Activated naive CD4-positive, alpha-beta T cell treated with anti-CD3 and anti-CD28 coated beads for 36 hours (primary cell): Measurements from ENCODE around the gene GSTO2. TPM values are rescaled to one million over a fixed set of nuclear protein-coding genes. Genes with fewer than 3 reads are reported as not detected.

Experiments used
- CTCF ChIA-PET: fragments of 350-600 bp; sonication (Branson Sonifier 250); formaldehyde crosslinking; loops from one replicate; lab custom pipeline; 2021; ENCODE audit warnings: antibody characterized with exemption; lab: Charles Lee
- DNase-seq: peaks from one replicate; pipeline ENCODE4 v3.0.0-alpha.2; 2020
- H3K27ac Mint-ChIP-seq: one replicate; pipeline ENCODE4 v1.8.0; 2021; ENCODE audit warnings: mild to moderate bottlenecking, mixed read lengths
- H3K27me3 Mint-ChIP-seq: one replicate; pipeline ENCODE4 v1.8.0; 2021; ENCODE audit warnings: low read depth, mixed read lengths
- H3K36me3 Mint-ChIP-seq: one replicate; pipeline ENCODE4 v1.8.0; 2021; ENCODE audit warnings: low read depth, mixed read lengths
- H3K4me1 Mint-ChIP-seq: one replicate; pipeline ENCODE4 v1.8.0; 2021; ENCODE audit warnings: low read depth, mixed read lengths
- H3K4me3 Mint-ChIP-seq: one replicate; pipeline ENCODE4 v1.8.0; 2021; ENCODE audit warnings: mild to moderate bottlenecking, moderate library complexity, mixed read lengths
- H3K9me3 Mint-ChIP-seq: one replicate; pipeline ENCODE4 v1.8.0; 2021; ENCODE audit warnings: mixed read lengths
- intact Hi-C: fragments of 100-400 bp; cut with micrococcal nuclease; formaldehyde crosslinking; loops from one replicate; pipeline ENCODE4 v1.15.1; 2023
- total RNA-seq, 2 experiments: library from RNA; stranded (reverse); gene quantifications; one replicate each; pipeline ENCODE4 v1.2.3, GENCODE V29; 2021

The GSTO2 gene
- total RNA-seq, 2 experiments from 2014 or later = 3.0 to 3.6 TPM

DNA sequence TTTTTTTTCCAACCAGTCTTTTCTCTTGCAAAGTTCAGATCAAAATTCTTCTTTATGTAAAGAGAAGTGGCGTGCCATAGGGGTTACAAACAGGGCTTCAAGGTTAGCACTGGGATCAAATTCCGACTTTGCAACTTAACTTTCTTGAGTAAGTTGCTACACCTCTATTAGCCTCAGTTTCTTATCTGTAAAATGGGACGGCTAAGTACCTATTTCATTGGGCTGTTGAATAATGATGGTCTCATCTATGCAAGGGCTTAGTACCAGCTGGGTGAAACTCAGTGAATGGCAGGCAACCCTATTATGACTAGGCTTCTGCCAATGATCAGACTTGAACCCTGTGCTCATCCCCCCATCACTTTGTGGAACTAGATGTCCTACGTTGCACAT is 35.4 kb downstream of the GSTO2 start:
- Mint-ChIP-seq H3K27ac (no peak overlapping the region), H3K4me1 (peaks cover 63% of the 10 kb centered on the region), H3K9me3 (no peaks in the 10 kb centered on the region), H3K27me3 (peaks cover 3% of the 10 kb centered on the region), H3K4me3 (no peak overlapping the region), H3K36me3 (peaks cover 2% of the 10 kb centered on the region)
- no peak for DNase-seq
- CTCF ChIA-PET = interaction anchor here (0.6 to 13.4 kb wide), 7 partner anchors 10 to 50 kb away, joined by 4 to 201 read pairs (median 63); partner anchors contain the start of genes CFAP58 and ITPRIP
- intact Hi-C loops = no loop called here

DNA sequence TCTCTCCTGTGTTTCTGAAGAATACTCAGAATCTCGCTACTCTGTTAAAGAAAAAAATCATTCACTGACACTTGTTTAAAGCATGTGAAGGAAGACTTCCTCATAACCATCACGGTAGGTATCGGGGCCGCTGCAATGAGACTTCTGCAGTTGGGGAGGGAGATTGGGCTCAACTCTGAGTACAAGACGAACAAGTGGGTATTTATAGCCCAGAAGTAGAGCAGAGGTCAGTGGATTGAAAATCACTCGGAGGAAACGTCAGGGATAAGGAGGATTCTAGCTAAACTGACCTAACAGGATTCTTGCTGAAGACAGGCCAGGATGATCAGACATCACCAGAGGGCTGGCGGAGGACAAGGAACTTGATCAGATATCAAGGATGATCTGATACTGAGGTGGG is 35.9 kb downstream of the GSTO2 start:
- intact Hi-C loops = loop anchor here (1.0 kb wide), 2 partner anchors 14 to 45 kb away; no protein-coding TSS in a partner anchor
- no peak for DNase-seq
- CTCF ChIA-PET = interaction anchor here (1.0 to 13.4 kb wide), 8 partner anchors 10 to 49 kb away, joined by 4 to 201 read pairs (median 46); partner anchors contain the start of genes CFAP58 and ITPRIP
- no peak overlapping the region for H3K4me3 Mint-ChIP-seq
- peaks cover 5% of the 10 kb centered on the region for H3K36me3 Mint-ChIP-seq
- H3K27me3 Mint-ChIP-seq = peaks cover 3% of the 10 kb centered on the region
- H3K9me3 Mint-ChIP-seq = no peaks in the 10 kb centered on the region
- H3K4me1 Mint-ChIP-seq = peaks cover 65% of the 10 kb centered on the region
- no peak overlapping the region for H3K27ac Mint-ChIP-seq

DNA sequence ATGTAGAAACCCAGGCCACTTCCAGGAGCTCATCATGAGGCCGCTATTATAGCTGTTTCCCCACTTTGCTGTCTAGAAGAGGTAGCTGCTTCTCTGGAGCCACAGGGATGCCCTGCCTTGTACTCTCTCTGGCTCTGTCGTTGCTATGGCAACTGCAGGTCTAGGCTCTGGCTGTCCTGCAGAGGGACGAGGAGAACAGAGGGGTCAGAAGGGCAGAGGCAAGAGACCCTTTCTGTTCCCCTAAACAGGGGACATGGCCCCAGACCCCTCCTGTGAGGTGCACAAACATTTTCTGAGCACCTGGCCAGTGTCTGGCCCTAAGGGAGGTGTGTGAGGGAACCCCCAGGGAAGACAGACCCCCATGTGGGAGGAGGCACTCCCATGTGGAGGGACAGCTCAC is 37.9 kb downstream of the GSTO2 start:
- peaks cover 3% of the 10 kb centered on the region for H3K27me3 Mint-ChIP-seq

DNA sequence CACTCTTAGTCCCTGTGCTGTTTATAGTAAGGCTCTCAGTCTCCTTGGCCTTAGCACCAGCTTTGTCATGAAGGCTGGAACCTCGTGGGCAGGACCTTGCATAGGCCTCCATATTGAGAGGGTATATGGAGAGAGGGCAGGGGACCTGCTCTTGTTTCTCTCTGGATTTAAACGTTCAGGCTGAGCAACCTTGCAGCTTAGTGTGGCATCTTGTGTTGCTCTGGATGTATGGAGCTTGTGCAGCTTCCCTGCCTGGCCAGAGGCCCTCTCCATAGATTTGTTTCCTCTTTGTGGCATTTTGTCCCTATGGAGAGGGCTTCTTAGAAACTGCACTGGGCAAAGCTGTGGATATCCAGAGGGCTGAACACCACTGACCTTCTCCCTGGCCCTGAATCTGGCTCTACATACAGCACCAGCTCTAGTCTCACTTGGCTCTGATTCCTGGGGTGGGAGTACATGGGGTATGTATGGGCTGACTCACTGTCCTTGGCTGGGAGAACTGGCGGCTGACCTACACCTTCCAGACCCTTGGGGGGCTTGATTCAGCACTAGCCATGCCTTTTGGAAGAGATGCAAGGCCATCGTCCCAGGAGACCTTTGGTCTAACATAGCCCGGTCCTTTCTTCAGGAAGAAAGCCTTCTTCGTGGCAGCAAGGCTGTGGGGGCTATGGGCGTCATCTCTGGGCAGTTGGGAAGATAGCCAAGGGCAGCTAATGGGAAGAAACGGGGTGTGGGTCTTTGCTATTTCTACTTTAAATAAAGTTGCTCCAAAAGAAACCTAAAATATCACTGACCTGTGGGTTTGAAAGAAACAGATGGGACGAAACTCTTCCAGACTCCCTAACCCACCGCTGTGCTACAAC is 38.8 kb downstream of the GSTO2 start:
- Mint-ChIP-seq H3K4me1 (peaks cover 62% of the 10 kb centered on the region), H3K27ac (peak overlapping the region; percentile 89), H3K36me3 (peaks cover 14% of the 10 kb centered on the region), H3K4me3 (no peak overlapping the region), H3K27me3 (peaks cover 3% of the 10 kb centered on the region), H3K9me3 (no peaks in the 10 kb centered on the region)
- no peak for DNase-seq
- CTCF ChIA-PET = interaction anchor here (0.6 to 13.4 kb wide), 9 partner anchors 13 to 53 kb away, joined by 3 to 201 read pairs (median 30); partner anchors contain the start of genes CFAP58, GSTO1 and ITPRIP
- intact Hi-C loops = loop anchor here (1.0 kb wide), 4 partner anchors 14 to 40 kb away; partner anchors contain the start of gene ITPRIP

More for the DNA sequence above, 37.9 kb downstream of the GSTO2 start:
- Mint-ChIP-seq H3K4me1 (peaks cover 58% of the 10 kb centered on the region), H3K9me3 (no peaks in the 10 kb centered on the region), H3K27ac (no peak overlapping the region), H3K36me3 (peaks cover 5% of the 10 kb centered on the region), H3K4me3 (no peak overlapping the region)
- no peak for DNase-seq
- intact Hi-C loops = no loop called here
- CTCF ChIA-PET = interaction anchor here (0.5 to 13.4 kb wide), 10 partner anchors 8 to 274 kb away, joined by 3 to 201 read pairs (median 26); partner anchors contain the start of genes CFAP58, GSTO1 and ITPRIP

DNA sequence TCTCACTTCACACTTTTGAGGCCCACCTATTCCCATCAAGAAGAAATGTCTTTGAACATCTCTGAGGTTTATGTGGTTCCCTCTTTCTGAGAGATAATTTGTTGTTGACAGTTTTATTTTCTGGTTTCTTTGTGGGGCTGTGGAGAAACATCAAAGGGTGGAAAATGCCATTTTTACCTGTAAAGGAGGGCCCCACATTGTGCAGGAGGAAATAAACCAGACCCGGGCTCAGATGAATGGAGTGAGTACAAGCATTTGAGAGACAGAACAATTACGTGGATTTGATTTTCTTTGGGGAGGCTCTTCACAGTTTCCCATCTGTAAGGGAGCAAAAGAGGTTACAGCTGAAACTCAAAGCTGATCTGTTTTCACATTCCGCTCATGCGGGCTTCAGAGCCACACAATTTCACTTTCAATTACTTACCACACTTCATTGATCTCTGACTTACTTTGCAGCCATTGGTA is 39.5 kb downstream of the GSTO2 start:
- Mint-ChIP-seq H3K27me3 (peaks cover 3% of the 10 kb centered on the region), H3K9me3 (no peaks in the 10 kb centered on the region), H3K27ac (peak overlapping the region; percentile 89), H3K4me1 (peaks cover 60% of the 10 kb centered on the region), H3K36me3 (peaks cover 19% of the 10 kb centered on the region), H3K4me3 (peak overlapping the region; percentile 17)
- intact Hi-C loops = loop anchor here (1.0 kb wide), 4 partner anchors 14 to 40 kb away; partner anchors contain the start of gene ITPRIP
- DNase-seq = peak; percentile 58
- CTCF ChIA-PET = interaction anchor here (4.1 to 13.4 kb wide), 3 partner anchors 14 to 40 kb away, joined by 67 to 201 read pairs (median 177); partner anchors contain the start of gene ITPRIP

DNA sequence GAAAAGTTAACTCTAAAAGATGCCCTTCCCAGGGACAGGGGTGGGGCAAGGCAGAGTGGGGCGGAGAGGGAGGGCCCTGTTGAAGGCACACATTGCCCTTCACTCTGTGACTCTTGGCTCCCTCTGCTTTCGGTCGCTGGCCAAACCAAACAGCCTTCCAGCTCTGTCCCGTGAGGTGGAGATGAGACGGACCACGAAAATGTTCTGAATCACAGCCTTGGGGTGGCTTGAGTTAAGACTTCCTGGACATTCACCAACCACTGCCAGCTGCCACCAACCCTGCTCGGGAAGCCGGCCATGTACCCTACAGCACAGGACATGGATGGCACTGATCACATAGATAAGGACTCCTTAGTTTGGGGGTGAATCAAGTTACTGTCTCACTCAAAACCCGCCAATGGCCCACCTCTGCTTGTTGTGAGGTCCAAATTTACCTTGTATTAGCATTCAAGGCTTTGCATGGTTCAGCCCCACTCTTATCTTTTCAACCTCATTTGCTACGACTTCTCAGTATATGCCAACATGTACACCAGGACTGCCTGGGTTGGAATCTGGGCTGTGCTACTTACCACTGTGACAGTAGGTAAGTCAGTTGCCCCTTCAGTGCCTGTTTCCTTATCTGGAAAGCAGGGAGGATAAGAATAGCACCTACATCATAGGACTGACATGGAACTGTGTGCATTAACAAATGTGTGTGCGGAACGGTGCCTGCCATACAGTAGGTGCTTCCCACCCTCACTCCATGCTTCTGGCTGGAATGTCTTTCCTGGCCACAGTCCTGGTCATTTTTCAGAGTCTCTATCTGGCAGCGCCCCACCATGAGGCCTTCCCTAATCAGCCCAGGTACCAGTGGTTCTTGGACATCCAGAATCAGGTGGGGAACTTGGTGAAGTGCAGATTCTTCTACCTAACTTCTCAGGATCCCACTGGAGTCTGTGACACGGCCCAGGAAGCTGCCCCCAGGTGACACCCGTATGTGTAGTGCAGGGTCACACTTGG is 41.3 kb downstream of the GSTO2 start:
- Mint-ChIP-seq H3K4me1 (peaks cover 52% of the 10 kb centered on the region), H3K27me3 (peaks cover 3% of the 10 kb centered on the region), H3K4me3 (no peak overlapping the region), H3K27ac (no peak overlapping the region), H3K36me3 (peaks cover 24% of the 10 kb centered on the region), H3K9me3 (no peaks in the 10 kb centered on the region)
- DNase-seq = no peak
- CTCF ChIA-PET = interaction anchor here (1.5 to 13.4 kb wide), 4 partner anchors 11 to 36 kb away, joined by 4 to 201 read pairs (median 6); no protein-coding TSS in a partner anchor
- intact Hi-C loops = no loop called here

DNA sequence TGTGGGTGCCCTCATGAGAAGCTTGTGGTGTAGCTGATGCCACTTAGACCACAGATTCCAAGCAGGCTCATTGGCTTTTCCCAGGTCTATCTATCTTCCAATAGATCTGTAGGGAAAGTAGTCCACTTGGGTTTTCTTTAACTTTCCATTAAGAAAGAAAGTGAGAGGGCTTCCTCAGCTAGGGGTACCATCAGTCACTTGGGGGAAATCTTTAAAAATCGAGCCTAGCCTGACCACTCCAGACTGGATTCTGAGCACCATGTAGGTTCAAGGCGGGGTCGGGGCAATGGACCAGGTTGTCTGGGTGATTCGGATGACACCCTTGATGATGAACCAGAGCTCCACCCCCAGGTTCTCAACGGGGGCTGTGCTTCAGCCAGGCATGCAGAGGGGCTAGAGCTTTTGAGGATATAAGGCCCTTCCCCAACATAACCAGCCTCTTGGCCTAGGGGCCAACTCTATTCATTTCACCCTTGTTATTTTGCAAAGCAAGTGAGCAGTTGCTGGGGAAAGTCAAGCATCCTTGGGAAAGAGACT is 42.3 kb downstream of the GSTO2 start:
- no peak for DNase-seq
- intact Hi-C loops = no loop called here
- CTCF ChIA-PET = interaction anchor here (1.2 to 13.4 kb wide), 4 partner anchors 10 to 43 kb away, joined by 4 to 201 read pairs (median 6); partner anchors contain the start of gene CFAP58
- Mint-ChIP-seq H3K4me3 (no peak overlapping the region), H3K27me3 (no peaks in the 10 kb centered on the region), H3K9me3 (no peaks in the 10 kb centered on the region), H3K36me3 (peaks cover 30% of the 10 kb centered on the region), H3K4me1 (peaks cover 45% of the 10 kb centered on the region), H3K27ac (no peak overlapping the region)

DNA sequence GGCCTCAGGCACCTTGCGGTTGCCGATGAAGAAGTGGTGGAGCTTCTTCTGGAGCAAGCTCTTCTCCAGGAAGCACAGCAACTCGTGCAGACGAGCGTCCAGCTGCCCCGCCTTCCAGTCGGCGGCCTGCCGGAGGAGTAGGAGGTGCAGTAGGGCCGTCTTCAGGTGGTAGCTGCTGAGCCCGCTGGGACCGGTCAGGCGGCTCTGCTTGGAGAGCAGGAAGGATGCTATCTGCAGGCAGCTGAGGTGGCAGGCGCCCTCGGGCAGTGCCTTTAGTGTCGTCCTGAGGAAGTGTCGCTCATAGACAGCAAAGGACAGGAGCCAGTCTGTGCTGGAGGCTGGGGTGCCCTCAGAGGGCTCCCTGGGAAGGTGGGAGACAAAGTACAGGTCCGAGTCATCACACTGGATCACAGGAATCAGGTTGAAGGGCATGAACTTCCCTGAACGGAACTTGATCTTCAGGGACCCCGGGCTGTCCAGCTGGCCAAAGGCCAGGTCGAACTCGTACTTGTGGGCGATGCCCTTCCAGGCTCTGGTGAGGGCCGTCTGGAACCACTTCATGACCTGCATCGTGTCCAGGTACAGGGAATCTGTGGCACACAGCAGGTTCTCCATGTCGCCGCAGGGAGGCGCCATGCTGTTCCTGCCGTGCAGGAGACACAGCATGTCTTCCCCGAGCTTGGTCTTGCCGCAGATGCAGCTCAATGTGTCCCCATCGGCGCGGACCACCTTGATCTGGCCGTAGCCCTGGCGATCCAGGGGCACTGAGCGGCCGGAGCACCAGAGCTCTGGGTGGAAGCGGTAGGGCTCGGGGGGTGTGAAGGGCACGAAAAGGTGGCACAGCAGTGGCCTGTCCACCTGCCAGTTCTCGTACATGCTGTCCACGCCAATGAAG is 45.9 kb downstream of the GSTO2 start:
- DNase-seq = no peak
- Mint-ChIP-seq H3K9me3 (no peaks in the 10 kb centered on the region), H3K4me1 (peaks cover 38% of the 10 kb centered on the region), H3K27ac (no peak overlapping the region), H3K36me3 (peaks cover 28% of the 10 kb centered on the region), H3K4me3 (no peak overlapping the region), H3K27me3 (no peaks in the 10 kb centered on the region)
- CTCF ChIA-PET = interaction anchor here (1.1 to 13.4 kb wide), 4 partner anchors 9 to 34 kb away, joined by 3 to 201 read pairs (median 6); partner anchors contain the start of gene ITPRIP
- intact Hi-C loops = no loop called here

DNA sequence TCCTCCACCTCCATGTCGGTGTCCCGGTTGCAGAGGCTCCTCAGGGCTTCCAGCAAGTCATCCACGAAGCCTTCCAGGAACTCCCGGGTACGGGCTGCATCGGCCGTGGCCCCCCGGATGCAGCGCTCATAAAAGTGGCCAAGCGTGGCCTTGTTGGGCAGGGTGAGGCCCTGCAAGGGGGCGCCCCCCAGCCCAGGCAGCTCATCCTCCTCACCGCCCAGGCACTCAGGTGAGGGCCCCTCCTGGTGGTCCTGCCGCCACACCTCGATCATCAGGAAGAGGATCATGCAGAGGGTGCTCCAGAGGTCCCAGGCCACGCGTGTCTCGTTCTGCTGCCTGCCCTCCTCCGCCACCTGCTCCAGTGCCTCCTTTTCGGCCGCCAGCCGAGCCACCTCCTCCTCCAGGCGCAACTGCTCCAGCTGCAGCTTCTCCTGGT is 46.5 kb downstream of the GSTO2 start:
- intact Hi-C loops = no loop called here
- Mint-ChIP-seq H3K4me1 (peaks cover 38% of the 10 kb centered on the region), H3K4me3 (no peak overlapping the region), H3K36me3 (peaks cover 28% of the 10 kb centered on the region), H3K27me3 (no peaks in the 10 kb centered on the region), H3K27ac (no peak overlapping the region), H3K9me3 (no peaks in the 10 kb centered on the region)
- CTCF ChIA-PET = interaction anchor here (1.4 to 2.5 kb wide), 2 partner anchors 10 to 16 kb away, joined by 3 to 9 read pairs; no protein-coding TSS in a partner anchor
- no peak for DNase-seq

DNA sequence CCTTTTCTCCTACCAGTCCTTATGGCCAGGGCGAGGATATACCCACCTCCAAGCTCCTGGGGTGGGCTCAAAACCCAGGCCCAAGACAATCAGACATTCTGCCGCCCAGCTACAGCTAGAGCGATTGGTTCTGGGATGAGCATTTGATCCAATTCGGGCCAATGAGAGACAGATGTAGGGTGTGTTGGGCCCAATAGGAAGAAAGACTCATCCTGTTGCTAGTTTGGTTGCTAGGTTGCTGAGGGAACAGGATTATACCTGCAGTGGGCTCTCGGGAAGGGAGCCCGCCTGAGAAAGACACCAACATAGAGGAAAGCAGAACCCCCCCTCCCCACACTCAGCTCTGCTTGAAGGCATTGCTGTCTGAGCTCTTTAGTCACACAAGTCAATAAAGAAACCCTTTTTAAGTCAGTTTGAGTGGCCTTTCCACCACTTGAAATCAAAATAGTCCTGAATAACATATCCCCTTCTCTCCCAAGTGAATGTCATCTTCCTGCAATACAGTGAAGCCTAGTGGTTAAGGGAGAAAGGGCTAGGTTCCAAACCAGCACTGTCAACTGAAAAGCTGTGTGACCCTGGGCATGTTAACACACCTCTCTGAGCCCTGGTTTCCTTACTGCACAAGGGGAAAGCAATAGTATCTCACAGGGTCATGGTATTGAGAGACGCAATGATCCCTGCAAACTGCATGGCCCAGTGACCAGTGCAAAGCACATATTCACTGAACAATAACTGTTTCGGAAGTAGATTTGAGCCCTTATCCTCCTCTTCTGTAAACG is 47.5 kb downstream of the GSTO2 start:
- DNase-seq = no peak
- peaks cover 29% of the 10 kb centered on the region for H3K36me3 Mint-ChIP-seq
- H3K9me3 Mint-ChIP-seq = no peaks in the 10 kb centered on the region
- intact Hi-C loops = no loop called here
- no peaks in the 10 kb centered on the region for H3K27me3 Mint-ChIP-seq
- CTCF ChIA-PET = interaction anchor here (0.5 to 2.5 kb wide), 3 partner anchors 11 to 358 kb away, joined by 3 to 9 read pairs (median 3); no protein-coding TSS in a partner anchor
- peaks cover 42% of the 10 kb centered on the region for H3K4me1 Mint-ChIP-seq
- no peak overlapping the region for H3K27ac Mint-ChIP-seq
- H3K4me3 Mint-ChIP-seq = no peak overlapping the region
